ENCODE data around the gene CDH4. TPM values are rescaled to one million over a fixed set of nuclear protein-coding genes. Genes with fewer than 3 reads are reported as not detected.

Gene CDH4
- total RNA-seq, 2 experiments from 2014 or later: 0.10 to 0.21 TPM

DNA sequence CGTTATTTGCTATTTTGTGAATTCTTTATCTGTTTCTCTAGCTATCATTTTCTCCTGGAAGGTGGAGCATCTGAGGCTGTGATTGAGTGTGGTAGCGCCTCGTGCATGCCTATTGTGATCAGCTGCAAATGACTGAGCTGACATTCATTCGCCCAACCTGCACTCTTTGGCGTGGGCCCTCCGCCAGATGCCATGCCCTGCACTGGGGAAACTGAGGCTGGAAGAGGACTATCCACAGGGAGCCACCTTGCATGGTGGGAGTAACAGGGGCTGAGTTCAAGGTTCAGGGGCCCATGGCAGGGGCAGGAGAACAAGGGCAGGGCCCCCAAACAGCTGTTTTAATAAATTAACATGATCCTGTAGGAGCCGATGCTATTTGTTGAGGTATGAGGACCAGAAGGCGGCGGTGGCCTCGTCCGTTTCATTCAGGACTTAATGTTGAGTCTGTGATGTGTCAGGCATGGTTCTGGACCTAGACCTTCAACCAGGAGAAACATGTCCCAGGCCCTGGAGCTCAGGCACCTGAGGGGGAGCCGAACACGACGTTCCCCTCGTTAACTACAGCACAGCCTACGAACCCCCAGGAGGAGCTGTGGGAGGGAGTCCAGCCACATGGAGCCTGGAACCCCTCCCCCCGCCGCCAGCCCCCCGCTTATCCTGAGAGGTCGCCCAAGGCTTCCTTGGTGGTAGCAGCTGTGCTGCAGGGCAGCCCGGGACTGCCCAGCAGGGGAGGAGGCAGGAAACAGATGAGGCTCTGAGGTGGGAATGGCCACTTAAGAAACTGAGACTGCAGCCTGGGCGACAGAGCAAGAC lies 242.9 kb downstream of the CDH4 start:
- no peak for DNase-seq
- no peak overlapping the region for H3K4me3 Mint-ChIP-seq
- ChIA-PET POLR2A (no interaction called here), CTCF (no interaction called here)
- no peaks in the 10 kb centered on the region for H3K27me3 Mint-ChIP-seq
- H3K27ac Mint-ChIP-seq: no peak overlapping the region
- no peaks in the 10 kb centered on the region for H3K9me3 Mint-ChIP-seq
- H3K36me3 Mint-ChIP-seq: no peaks in the 10 kb centered on the region
- peaks cover 2% of the 10 kb centered on the region for H3K4me1 Mint-ChIP-seq (ENCODE audit: low read depth)
- intact Hi-C loops (cut with micrococcal nuclease): no loop called here

DNA sequence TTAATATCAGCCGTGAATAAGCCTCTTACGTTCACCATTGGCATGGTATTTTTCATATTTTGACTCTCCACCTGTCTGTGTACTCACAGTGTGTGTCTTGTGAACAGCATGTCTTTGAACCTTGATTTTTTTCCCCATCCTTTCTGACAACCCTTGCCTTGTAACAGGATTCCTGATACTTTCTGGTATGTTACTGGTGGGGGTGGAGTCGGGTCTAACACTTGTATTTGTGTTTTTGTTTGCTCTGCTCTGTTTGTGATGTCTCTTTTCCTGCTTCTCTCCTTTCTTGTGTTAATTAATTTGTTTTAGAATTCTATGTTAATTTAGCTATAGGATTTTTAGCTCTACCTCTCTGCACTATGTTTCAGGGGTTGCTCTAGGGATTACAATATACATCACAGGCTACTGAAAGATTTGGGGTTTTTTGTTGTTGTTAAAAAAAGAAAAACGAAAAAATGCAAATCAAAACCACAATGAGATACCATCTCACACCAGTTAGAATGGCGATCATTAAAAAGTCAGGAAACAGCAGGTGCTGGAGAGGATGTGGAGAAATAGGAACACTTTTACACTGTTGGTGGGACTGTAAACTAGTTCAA lies 245.1 kb downstream of the CDH4 start:
- ChIA-PET CTCF (no interaction called here), POLR2A (no interaction called here)
- Mint-ChIP-seq H3K27me3 (no peaks in the 10 kb centered on the region), H3K36me3 (no peaks in the 10 kb centered on the region), H3K4me3 (no peak overlapping the region), H3K27ac (no peak overlapping the region), H3K9me3 (no peaks in the 10 kb centered on the region), H3K4me1 (ENCODE audit: low read depth) (peaks cover 9% of the 10 kb centered on the region)
- intact Hi-C loops (cut with micrococcal nuclease): no loop called here
- no peak for DNase-seq

DNA sequence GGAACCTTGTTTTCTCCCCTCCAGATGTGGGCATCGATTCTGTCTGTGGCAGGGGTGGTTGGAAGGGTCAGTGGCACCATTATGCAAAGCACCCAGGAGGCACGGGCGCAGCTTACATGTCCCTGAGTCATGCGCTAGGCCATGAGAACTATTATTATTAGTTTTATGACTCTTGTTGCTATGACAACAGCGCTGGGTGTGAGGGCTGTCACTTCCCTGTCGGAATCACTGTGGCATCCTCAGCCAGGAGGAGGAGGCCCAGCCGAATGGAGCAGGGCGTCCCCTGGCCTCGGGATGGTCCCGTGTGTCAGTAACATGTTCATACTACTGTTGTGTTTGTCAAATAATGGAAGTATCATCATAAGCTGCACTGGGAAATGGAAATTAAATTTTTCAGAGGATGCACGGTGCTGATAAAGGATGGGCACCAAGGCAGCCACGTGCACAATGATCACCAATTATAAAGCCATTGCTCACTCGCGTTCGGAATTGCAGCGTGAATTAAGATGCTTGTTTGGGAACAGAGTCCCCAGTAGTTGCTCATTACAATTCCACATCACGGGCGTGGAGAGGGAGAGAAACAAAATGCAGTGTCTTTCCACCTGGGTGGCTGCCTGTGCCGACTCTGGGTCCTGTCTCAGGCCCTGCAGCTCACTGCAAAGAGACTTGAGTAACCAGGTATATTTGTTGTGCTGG lies 247.9 kb downstream of the CDH4 start:
- H3K4me1 Mint-ChIP-seq (ENCODE audit: low read depth): peaks cover 9% of the 10 kb centered on the region
- intact Hi-C loops (cut with micrococcal nuclease): no loop called here
- no peaks in the 10 kb centered on the region for H3K9me3 Mint-ChIP-seq
- H3K4me3 Mint-ChIP-seq: no peak overlapping the region
- POLR2A ChIA-PET: no interaction called here
- no peak overlapping the region for H3K27ac Mint-ChIP-seq
- no peaks in the 10 kb centered on the region for H3K36me3 Mint-ChIP-seq
- H3K27me3 Mint-ChIP-seq: no peaks in the 10 kb centered on the region
- CTCF ChIA-PET: no interaction called here
- DNase-seq: no peak

DNA sequence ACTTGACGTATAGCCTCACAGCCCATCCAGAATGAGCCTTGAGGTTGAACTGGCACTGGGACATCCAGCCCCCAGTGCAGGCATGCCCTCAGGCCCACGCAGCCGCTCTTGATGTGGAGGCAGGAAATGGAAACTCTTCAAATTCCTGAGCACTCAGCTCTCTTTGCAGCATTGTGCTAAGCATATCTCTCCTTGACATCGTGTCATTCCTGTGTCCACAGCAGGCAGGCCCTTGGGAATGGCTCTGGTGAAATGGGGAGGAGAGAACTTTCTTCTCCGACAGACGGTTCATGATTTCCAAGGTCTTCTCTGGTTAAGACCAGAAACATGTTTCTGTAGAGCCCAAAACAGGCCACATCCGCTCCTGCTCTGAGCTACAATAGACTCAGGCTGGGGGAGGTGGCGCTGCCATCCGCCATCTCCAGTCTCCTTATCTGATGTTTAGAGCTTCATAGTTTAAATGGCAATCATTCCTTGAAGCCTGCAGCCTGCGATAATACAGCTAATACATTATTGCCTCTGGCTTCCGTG lies 248.8 kb downstream of the CDH4 start:
- CTCF ChIA-PET: no interaction called here
- DNase-seq: peak; percentile 40
- Mint-ChIP-seq H3K4me3 (peak overlapping the region; percentile 51), H3K27ac (peak overlapping the region; percentile 72), H3K4me1 (ENCODE audit: low read depth) (peaks cover 9% of the 10 kb centered on the region), H3K27me3 (no peaks in the 10 kb centered on the region), H3K36me3 (no peaks in the 10 kb centered on the region), H3K9me3 (no peaks in the 10 kb centered on the region)
- POLR2A ChIA-PET: no interaction called here
- intact Hi-C loops (cut with micrococcal nuclease): no loop called here

DNA sequence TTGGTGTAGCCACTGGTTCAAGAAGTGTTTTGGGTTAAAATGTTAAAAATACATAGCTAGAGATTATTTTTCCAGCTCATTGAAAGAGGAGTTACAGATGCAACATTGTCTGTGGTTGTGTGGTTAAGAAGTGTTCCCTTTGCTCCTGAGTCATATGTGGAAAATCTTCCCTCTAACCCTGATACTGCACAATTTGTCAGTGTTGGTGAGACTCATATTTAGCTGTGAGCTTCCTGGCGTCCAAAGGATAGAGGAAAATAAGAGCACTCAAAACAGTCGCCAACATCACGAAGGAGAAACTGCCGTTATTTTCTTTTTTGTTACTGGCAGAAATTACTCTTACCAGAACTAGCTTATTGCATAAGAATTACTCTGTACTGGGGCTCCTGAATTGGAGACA lies 250.4 kb downstream of the CDH4 start:
- Mint-ChIP-seq H3K9me3 (no peaks in the 10 kb centered on the region), H3K36me3 (no peaks in the 10 kb centered on the region), H3K4me1 (ENCODE audit: low read depth) (peaks cover 7% of the 10 kb centered on the region), H3K27me3 (no peaks in the 10 kb centered on the region), H3K4me3 (no peak overlapping the region), H3K27ac (no peak overlapping the region)
- no peak for DNase-seq
- intact Hi-C loops (cut with micrococcal nuclease): no loop called here
- CTCF ChIA-PET: no interaction called here
- POLR2A ChIA-PET: no interaction called here

DNA sequence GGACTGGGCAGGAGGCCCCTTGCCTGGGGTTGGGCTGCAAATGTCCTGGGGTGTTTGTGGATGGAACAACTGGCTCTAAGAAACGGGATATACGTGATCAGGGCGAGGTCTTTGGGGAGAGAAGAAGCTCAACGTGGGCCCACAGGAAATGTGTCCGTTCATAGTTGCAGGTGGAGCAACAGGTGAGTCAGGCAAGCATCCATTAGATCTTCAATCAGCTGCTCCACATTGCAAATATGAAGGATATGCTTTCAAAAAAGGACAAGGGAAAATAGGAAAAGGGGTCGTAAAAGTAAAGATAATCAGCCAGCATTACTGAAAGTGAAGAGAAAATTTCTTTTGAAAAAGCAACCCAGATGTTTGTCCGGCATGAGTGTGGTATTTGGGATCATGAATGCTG lies 251.0 kb downstream of the CDH4 start:
- H3K4me3 Mint-ChIP-seq: no peak overlapping the region

DNA sequence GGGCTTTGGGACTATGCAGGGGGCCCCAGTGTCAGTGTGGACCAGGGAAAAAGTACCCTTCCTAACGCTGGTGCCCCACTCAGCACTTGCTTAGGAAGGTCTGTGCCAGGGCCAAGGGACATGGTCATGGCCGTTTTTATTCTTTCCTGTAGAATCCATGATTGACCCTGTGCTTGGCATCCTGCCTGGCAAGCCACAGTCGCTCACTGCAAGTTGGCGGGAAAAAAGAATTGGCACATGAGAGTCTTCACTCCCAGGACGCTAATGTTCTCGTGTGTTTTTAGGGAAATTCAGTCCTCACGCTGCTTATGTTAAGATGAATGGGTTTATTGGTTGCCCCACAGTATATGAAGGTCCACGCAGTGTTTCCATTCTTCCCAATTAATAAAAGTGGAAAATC lies 253.4 kb downstream of the CDH4 start:
- Mint-ChIP-seq H3K36me3 (no peaks in the 10 kb centered on the region), H3K27me3 (no peaks in the 10 kb centered on the region), H3K27ac (no peak overlapping the region), H3K4me3 (no peak overlapping the region), H3K9me3 (no peaks in the 10 kb centered on the region), H3K4me1 (ENCODE audit: low read depth) (peaks cover 7% of the 10 kb centered on the region)
- ChIA-PET CTCF (no interaction called here), POLR2A (no interaction called here)
- intact Hi-C loops (cut with micrococcal nuclease): no loop called here
- no peak for DNase-seq

More for the DNA sequence above, 251.0 kb downstream of the CDH4 start:
- no peak for DNase-seq
- H3K36me3 Mint-ChIP-seq: no peaks in the 10 kb centered on the region
- no peaks in the 10 kb centered on the region for H3K27me3 Mint-ChIP-seq
- peaks cover 7% of the 10 kb centered on the region for H3K4me1 Mint-ChIP-seq (ENCODE audit: low read depth)
- H3K9me3 Mint-ChIP-seq: no peaks in the 10 kb centered on the region
- no peak overlapping the region for H3K27ac Mint-ChIP-seq
- intact Hi-C loops (cut with micrococcal nuclease): no loop called here
- POLR2A ChIA-PET: no interaction called here
- CTCF ChIA-PET: no interaction called here

DNA sequence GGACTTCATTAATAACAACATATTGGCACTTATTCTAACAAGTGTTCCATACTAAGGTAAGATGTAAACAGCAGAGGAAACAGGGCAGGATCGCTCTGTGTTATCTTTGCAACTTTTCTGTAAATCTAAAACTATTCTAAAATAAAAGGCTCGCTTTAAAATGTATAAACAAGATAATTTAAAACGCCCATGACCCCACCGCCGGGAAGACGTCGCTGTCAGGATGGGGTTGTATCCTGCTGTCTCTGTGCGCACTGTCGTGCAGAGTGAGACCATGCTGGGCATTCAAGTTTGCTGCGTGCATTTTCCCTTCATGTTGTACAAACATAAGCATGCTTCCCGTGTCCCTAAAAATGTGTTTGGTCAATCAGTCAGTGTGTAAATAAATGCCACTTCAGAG lies 255.7 kb downstream of the CDH4 start:
- CTCF ChIA-PET: no interaction called here
- DNase-seq: no peak
- H3K27me3 Mint-ChIP-seq: no peaks in the 10 kb centered on the region
- peaks cover 4% of the 10 kb centered on the region for H3K4me1 Mint-ChIP-seq (ENCODE audit: low read depth)
- no peak overlapping the region for H3K27ac Mint-ChIP-seq
- H3K36me3 Mint-ChIP-seq: no peaks in the 10 kb centered on the region
- intact Hi-C loops (cut with micrococcal nuclease): no loop called here
- POLR2A ChIA-PET: no interaction called here
- H3K9me3 Mint-ChIP-seq: no peaks in the 10 kb centered on the region
- no peak overlapping the region for H3K4me3 Mint-ChIP-seq

DNA sequence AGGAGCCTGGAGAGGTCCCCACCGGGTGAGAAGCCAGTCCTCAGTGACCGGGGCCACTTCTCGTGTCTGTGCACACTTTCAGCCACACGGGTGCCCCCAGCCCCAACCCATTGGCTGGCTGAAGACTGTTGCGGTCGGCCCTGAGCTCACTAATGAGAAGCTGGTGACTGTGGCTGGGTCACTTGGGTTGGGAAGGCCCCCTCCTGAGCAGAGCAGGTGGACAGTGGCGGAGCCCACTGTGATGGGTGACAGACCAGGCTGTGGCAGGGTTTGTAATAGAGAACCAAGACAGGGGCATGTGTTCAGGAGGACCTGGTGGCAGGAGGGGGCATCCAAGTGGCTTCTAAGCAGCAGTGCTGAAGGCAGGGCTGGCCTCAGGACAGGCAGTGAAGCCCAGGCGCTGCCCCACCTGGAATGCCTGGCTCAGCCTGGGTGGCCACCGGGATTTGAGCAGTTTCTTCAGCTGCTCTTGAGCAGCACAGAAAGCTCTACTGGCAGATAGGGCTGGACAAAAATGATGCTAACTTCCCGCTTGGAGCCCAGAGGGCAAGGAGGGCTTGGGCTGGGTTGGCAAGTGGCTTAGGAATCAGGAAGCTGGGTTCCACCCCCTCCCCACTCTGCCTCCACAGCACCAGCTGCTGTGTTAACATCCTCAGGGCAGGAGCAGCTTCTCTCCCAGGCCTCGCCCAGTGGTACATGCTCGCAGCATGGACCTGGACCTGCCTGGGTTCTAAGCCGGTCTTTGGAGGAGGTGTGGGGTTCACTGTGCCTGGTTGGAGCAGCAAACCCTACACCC lies 256.4 kb downstream of the CDH4 start:
- H3K27me3 Mint-ChIP-seq: no peaks in the 10 kb centered on the region
- no peaks in the 10 kb centered on the region for H3K36me3 Mint-ChIP-seq
- no peak overlapping the region for H3K27ac Mint-ChIP-seq
- H3K4me3 Mint-ChIP-seq: no peak overlapping the region
- ChIA-PET POLR2A (no interaction called here), CTCF (no interaction called here)
- no peaks in the 10 kb centered on the region for H3K9me3 Mint-ChIP-seq
- no peak for DNase-seq
- intact Hi-C loops (cut with micrococcal nuclease): no loop called here
- H3K4me1 Mint-ChIP-seq (ENCODE audit: low read depth): peaks cover 4% of the 10 kb centered on the region

DNA sequence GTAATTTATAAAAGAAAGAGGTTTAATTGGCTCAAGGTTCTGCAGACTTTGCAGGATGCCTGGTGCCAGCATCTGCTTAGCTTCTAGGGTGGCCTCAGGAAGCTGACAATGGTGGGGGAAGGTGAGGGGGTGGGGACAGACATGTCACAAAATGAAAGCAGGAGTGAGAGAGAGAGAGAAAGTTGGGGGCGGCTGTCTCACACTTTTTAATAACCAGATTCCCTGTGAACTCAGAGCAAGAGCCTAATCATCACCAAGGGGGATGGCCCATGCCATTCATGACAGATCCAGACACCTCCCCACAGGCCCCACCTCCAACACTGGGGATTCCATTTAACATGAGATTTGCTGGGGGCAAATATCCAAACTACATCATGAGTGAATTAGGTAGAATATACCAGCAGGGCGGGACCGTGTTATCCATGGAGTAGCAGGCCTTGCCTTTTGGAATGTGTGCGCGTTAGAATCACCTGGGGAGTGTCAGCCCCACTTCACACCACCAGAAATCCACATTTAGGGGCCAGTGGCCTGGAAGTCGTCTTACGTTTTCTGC lies 258.8 kb downstream of the CDH4 start:
- CTCF ChIA-PET: no interaction called here
- H3K27ac Mint-ChIP-seq: no peak overlapping the region

DNA sequence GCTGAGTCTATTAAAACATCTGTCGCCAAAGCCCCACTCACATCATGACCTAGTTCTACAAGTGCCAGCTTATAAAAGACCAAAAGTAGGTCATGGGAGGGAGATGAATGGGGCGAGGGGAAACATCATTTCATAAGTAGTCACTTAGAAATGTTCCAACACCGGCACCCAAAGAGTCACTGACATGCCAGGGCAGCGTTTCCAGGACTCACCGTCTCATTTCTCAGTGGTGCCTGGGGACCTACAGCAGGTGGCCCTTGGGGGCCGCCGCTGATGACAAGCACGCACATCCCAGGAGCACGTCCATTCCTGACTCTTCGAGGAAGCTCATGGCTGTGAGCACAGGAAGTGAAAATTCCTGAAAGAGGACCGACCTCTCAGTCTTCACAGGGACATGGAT lies 260.4 kb downstream of the CDH4 start:
- ChIA-PET CTCF (no interaction called here), POLR2A (no interaction called here)
- intact Hi-C loops (cut with micrococcal nuclease): no loop called here
- H3K4me3 Mint-ChIP-seq: no peak overlapping the region
- no peaks in the 10 kb centered on the region for H3K9me3 Mint-ChIP-seq
- no peaks in the 10 kb centered on the region for H3K27me3 Mint-ChIP-seq
- no peaks in the 10 kb centered on the region for H3K36me3 Mint-ChIP-seq
- H3K27ac Mint-ChIP-seq: no peak overlapping the region
- H3K4me1 Mint-ChIP-seq (ENCODE audit: low read depth): peaks cover 4% of the 10 kb centered on the region
- peak; percentile 12 for DNase-seq

More for the DNA sequence above, 258.8 kb downstream of the CDH4 start:
- intact Hi-C loops (cut with micrococcal nuclease): no loop called here
- peak; percentile 40 for DNase-seq
- POLR2A ChIA-PET: interaction anchor here (0.6 to 0.7 kb wide), 2 partner anchors 9 to 509 kb away, joined by 3 read pairs; no protein-coding TSS in a partner anchor
- no peaks in the 10 kb centered on the region for H3K36me3 Mint-ChIP-seq
- H3K9me3 Mint-ChIP-seq: no peaks in the 10 kb centered on the region
- H3K4me3 Mint-ChIP-seq: no peak overlapping the region
- H3K27me3 Mint-ChIP-seq: no peaks in the 10 kb centered on the region
- H3K4me1 Mint-ChIP-seq (ENCODE audit: low read depth): peaks cover 4% of the 10 kb centered on the region
